Tibial nerve (tissue), 4 donors: ENCODE measurements around the gene PLXDC1. TPM values are rescaled to one million over a fixed set of nuclear protein-coding genes. Genes with fewer than 3 reads are reported as not detected.

Experiments used
- DNase-seq, 2 donors: peaks; one replicate each; pipeline ENCODE4 v3.0.0-alpha.2; 2019; ENCODE audit warnings: low spot score in 2 of 2
- H3K27ac ChIP-seq, 4 donors: fragments of 200-600 bp; sonication (generic) in 3 of 4; one replicate each; pipeline ENCODE4 v1.5.1; 2017 to 2019; ENCODE audit warnings: mild to moderate bottlenecking in 1 of 4
- H3K27me3 ChIP-seq, 2 donors: fragments of 200-600 bp; sonication (generic) in 1 of 2; one replicate each; pipeline versions ENCODE4 v1.5.1 to v1.6.0; 2017 to 2019
- H3K36me3 ChIP-seq, 3 donors: fragments of 200-600 bp; sonication (generic); one replicate each; pipeline ENCODE4 v1.5.1; 2018 to 2019
- H3K4me1 ChIP-seq, 4 donors: fragments of 200-600 bp; sonication (generic) in 3 of 4; one replicate each; pipeline ENCODE4 v1.5.1; 2017 to 2019
- H3K4me3 ChIP-seq, 4 donors: fragments of 200-600 bp; sonication (generic) in 3 of 4; one replicate each; pipeline ENCODE4 v1.5.1; 2017 to 2019; ENCODE audit warnings: mild to moderate bottlenecking in 1 of 4, moderate library complexity in 1 of 4
- H3K9me3 ChIP-seq, 4 donors: fragments of 200-600 bp; sonication (generic) in 3 of 4; one replicate each; pipeline ENCODE4 v1.5.1; 2017 to 2019
- EP300 ChIP-seq, 2 donors: sonication (generic); formaldehyde crosslinking; IDR thresholded peaks; one replicate each; pipeline ENCODE4 v1.6.1; 2017; ENCODE audit warnings: antibody characterized with exemption in 2 of 2, mild to moderate bottlenecking in 1 of 2
- POLR2A ChIP-seq, 2 donors: fragments of 450-650 bp; IDR thresholded peaks; one replicate each; pipeline ENCODE4 v1.6.1; 2017; ENCODE audit warnings: antibody characterized with exemption in 2 of 2, mild to moderate bottlenecking in 2 of 2, moderate library complexity in 2 of 2
- WGBS, 2 donors: methylation state at CpG; one replicate each; pipeline ENCODE4 v1.1.5; 2018; 5-methylcytosine and 5-hydroxymethylcytosine counted together
- small RNA-seq: library from RNA; depleted of rRNA; stranded (forward); fragments of <200 nt; gene quantifications from one replicate; pipeline ENCODE3, GENCODE V24; 2016
- total RNA-seq, 4 donors: library from RNA; depleted of rRNA; stranded (reverse); fragments of >200 nt; gene quantifications; one replicate each; pipeline ENCODE4 v1.1.0, GENCODE V29; 2016
- TF ChIP-seq, protein P1 (sequence below), 5 experiments: fragments of 200-600 bp in 3 of 5; fragments of 450-650 bp in 2 of 5; sonication (generic) in 3 of 5; IDR thresholded peaks; one replicate each; pipeline ENCODE4 v1.5.1; 2016 to 2019; ENCODE audit warnings: antibody characterized with exemption in 5 of 5, mild to moderate bottlenecking in 3 of 5, moderate library complexity in 2 of 5

Gene PLXDC1
- total RNA-seq, 4 donors from 2014 or later, result 34.1 to 95.1 (median 42.4) TPM

DNA sequence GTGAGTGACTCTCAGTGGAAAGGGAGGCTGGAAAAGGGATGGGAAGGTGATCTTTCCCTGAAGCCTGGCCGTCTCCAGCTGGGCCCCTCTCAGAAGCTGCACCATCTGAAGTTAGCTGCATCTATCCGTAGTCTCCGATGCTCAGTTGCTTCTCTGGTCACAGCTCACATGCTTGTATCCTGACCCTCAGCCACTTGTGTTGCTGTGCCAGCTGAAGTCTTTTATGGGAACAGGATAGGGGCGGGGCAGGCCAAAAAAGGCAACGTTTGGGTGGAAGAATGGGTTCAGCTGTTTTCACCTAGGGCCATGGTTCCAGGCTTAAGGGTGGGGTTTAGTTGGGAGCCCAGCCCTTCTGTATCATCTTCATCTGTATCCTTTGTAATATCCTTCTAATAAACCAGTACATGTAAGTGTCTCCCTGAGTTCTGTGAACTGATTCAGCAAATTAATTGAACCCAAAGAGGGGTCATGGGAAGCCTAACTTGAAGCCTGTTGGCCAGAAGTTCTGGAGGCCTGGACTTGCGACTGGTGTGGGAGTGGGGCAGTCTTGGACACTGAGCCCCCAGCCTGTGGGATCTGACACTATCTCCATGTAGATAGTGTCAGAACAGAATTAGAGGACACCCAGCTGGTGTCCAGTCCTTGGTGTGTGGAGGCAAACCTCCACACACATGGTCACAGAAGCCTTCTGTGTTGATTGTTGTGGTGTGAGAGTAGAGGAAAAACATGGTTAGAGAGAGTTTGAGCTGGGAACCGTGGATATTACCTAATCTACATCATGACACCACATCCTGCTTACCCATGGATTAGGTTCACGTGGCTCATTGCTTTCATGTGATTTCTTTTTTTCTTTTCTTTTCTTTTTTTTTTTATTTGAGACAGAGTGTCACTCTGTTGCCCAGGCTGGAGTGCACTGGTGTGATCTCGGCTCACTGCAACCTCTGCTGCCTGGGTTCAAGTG is 135.0 kb downstream of the PLXDC1 start:
- H3K27ac ChIP-seq, result no peak overlapping the region
- no peak overlapping the region for H3K4me3 ChIP-seq
- no peaks in the 10 kb centered on the region for H3K9me3 ChIP-seq
- H3K4me1 ChIP-seq, result peaks cover 0 to 25% (median 4%) of the 10 kb centered on the region in 4 donors
- no peak for TF ChIP-seq POLR2A (IDR thresholded peaks at IDR 0.05)
- TF ChIP-seq, protein P1, sequence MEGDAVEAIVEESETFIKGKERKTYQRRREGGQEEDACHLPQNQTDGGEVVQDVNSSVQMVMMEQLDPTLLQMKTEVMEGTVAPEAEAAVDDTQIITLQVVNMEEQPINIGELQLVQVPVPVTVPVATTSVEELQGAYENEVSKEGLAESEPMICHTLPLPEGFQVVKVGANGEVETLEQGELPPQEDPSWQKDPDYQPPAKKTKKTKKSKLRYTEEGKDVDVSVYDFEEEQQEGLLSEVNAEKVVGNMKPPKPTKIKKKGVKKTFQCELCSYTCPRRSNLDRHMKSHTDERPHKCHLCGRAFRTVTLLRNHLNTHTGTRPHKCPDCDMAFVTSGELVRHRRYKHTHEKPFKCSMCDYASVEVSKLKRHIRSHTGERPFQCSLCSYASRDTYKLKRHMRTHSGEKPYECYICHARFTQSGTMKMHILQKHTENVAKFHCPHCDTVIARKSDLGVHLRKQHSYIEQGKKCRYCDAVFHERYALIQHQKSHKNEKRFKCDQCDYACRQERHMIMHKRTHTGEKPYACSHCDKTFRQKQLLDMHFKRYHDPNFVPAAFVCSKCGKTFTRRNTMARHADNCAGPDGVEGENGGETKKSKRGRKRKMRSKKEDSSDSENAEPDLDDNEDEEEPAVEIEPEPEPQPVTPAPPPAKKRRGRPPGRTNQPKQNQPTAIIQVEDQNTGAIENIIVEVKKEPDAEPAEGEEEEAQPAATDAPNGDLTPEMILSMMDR (IDR thresholded peaks at IDR 0.05), result no peak
- TF ChIP-seq EP300 (IDR thresholded peaks at IDR 0.05), result no peak
- H3K36me3 ChIP-seq, result no peaks in the 10 kb centered on the region
- WGBS, 2 donors, result 70 to 73% methylated on average over 9 of the region's 9 CpGs
- H3K27me3 ChIP-seq, result no peaks in the 10 kb centered on the region
- no peak for DNase-seq

DNA sequence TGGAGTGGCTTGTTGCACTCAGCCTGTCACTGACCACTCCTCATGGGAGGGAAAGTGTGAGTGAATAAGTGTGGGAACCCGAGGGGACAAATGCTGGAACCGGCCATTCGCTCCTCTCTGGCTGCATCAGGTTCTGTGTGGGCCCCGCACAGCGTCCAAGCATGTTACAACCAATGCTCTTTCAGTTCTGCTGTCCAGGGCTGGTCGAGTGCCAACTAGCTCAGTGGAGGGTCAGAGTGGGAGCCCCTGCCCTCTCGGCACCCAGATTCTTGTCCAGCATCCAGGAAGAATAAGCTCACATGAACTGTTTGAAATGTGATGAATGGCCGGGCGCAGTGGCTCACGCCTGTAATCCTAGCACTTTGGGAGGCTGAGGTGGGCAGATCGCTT is 135.9 kb downstream of the PLXDC1 start:
- no peaks in the 10 kb centered on the region for H3K36me3 ChIP-seq
- peaks cover 0 to 25% (median 4%) of the 10 kb centered on the region in 4 donors for H3K4me1 ChIP-seq
- no peaks in the 10 kb centered on the region for H3K9me3 ChIP-seq
- H3K4me3 ChIP-seq, result no peak overlapping the region
- H3K27ac ChIP-seq, result peak overlapping the region in 1 of 4 donors; percentile 69
- WGBS, 2 donors, result 55 to 59% methylated on average over 10 to 11 of the region's 11 CpGs
- TF ChIP-seq POLR2A (IDR thresholded peaks at IDR 0.05) (no peak), EP300 (IDR thresholded peaks at IDR 0.05) (no peak)
- TF ChIP-seq, protein P1 (IDR thresholded peaks at IDR 0.05), result no peak
- DNase-seq, result no peak
- H3K27me3 ChIP-seq, result no peaks in the 10 kb centered on the region

DNA sequence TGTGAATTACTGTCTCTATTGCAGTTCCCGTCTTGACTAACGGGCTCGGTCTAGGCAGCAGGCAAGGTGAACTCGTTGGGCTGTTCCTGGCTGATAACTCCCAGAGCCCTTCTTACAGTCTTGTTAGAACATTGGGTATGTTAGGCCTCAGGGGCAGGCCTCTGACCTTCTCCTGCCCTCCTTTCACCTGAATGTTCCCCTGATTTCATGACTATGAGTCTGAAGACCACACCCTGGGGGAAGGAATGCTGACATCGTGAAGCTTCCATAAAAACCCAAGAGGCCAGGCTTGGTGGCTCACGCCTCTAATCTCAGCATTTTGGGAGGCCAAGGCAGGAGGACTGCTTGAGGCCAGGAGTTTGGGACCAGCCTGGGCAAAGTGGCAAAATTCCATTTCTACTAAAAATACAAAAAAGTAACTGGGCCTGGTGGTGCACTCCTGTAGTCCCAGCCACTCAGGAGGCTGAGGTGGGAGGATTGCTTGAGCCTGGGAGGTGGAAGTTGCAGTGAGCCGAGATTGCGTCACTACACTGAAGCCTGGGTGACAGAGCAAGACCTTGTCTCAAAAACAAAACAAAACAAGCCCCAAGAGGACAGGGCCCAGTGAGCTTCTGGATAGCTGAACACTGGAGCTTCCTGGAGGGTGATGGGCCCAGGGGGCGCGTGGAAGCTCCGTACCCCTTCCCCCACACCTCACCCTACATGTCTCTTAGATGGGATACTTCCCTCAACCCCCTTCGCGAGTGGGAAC is 136.5 kb downstream of the PLXDC1 start:
- TF ChIP-seq POLR2A (IDR thresholded peaks at IDR 0.05), result no peak
- TF ChIP-seq EP300 (IDR thresholded peaks at IDR 0.05), result no peak
- TF ChIP-seq, protein P1 (IDR thresholded peaks at IDR 0.05), result no peak
- Histone ChIP-seq H3K9me3 (no peaks in the 10 kb centered on the region), H3K4me3 (no peak overlapping the region), H3K27me3 (no peaks in the 10 kb centered on the region), H3K4me1 (peaks cover 0 to 25% (median 4%) of the 10 kb centered on the region in 4 donors), H3K27ac (peak overlapping the region in 2 of 4 donors; percentile 59 to 69), H3K36me3 (no peaks in the 10 kb centered on the region)
- 70 to 72% methylated on average over 13 of the region's 13 CpGs for WGBS, 2 donors
- DNase-seq, result no peak

DNA sequence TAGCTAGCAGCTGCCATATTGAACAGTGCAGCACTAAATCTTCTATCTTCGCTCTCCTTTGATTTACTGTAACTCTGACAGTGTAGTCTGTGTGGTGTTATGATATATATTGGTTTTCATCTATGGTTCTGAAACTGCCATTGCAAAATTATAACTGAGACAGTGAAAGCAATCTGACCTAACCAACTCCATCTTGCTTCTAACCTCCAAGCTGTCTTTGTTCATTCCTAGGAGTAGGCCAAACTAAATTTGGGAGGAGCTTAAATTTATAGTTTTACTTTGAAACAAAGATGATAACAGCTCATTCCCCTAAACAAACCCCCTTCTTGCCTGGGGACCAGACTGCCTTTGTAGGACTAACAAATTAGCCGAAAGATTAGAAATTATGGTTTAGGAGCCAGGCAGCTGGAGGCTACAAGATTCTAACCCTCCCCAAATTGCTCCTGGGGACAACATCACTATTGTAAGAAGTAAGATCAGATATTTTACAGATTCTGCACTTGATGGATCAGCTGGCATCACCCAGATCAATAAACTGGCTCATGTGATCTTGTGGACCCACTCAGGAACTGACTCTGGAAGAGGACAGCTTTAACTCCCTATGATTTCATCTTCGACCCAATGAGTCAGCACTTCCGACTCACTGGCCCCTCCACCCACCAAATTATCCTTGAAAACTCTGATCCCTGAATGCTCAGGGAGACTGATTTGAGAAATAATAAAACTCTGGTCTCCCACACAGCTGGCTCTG is 137.2 kb downstream of the PLXDC1 start:
- Histone ChIP-seq H3K27me3 (no peaks in the 10 kb centered on the region), H3K9me3 (no peaks in the 10 kb centered on the region), H3K36me3 (no peaks in the 10 kb centered on the region), H3K27ac (peak overlapping the region in 2 of 4 donors; percentile 59 to 69), H3K4me3 (no peak overlapping the region), H3K4me1 (peaks cover 0 to 25% (median 4%) of the 10 kb centered on the region in 4 donors)
- no peak for TF ChIP-seq EP300 (IDR thresholded peaks at IDR 0.05)
- TF ChIP-seq, protein P1 (IDR thresholded peaks at IDR 0.05), result no peak
- no peak for TF ChIP-seq POLR2A (IDR thresholded peaks at IDR 0.05)
- 62 to 68% methylated on average over 4 of the region's 4 CpGs for WGBS, 2 donors
- no peak for DNase-seq

Small RNAs within 50 kb of the gene (small RNA-seq; reads per million reads assigned to genes)
- not detected for gene AC091178.1

Other genes with a start within 250 kb of the PLXDC1 start
- gene FBXO47, start 184.2 kb downstream of the PLXDC1 start, total RNA-seq, result not detected
- not detected for gene ARL5C, start 14.5 kb upstream of the PLXDC1 start, total RNA-seq
- gene CACNB1, start 46.0 kb upstream of the PLXDC1 start, total RNA-seq, result 10 to 100 TPM in 3 of 4 donors, 1 to 10 TPM in 1; 7.1 to 20.3 (median 15.0) TPM
- gene RPL19, start 48.6 kb upstream of the PLXDC1 start, total RNA-seq, result 1,000 to 10,000 TPM; 2,381 to 3,486 (median 2,809) TPM
- gene STAC2, start 74.3 kb upstream of the PLXDC1 start, total RNA-seq, result under 1 TPM in 2 of 4 donors, not detected in 2; 0.20 to 0.30 TPM
- gene FBXL20, start 250.0 kb upstream of the PLXDC1 start, total RNA-seq, result 10 to 100 TPM; 21.1 to 32.4 (median 30.4) TPM